HG03280 (cell line): Measurements from ENCODE around the gene GPSM1.
"Not testable (repeated sequence)": the region's sequence is repeated elsewhere in the genome, so short reads cannot be mapped to it uniquely, and the experiment has no call there.

Experiments used
- ATAC-seq: cut with Tn5 transposase; IDR thresholded peaks from one replicate; pipeline ENCODE4 v1.9.1; 2021; ENCODE audit warnings: mild to moderate bottlenecking, moderate library complexity; ENCODE audit not compliant: unreplicated experiment

The GPSM1 gene

DNA sequence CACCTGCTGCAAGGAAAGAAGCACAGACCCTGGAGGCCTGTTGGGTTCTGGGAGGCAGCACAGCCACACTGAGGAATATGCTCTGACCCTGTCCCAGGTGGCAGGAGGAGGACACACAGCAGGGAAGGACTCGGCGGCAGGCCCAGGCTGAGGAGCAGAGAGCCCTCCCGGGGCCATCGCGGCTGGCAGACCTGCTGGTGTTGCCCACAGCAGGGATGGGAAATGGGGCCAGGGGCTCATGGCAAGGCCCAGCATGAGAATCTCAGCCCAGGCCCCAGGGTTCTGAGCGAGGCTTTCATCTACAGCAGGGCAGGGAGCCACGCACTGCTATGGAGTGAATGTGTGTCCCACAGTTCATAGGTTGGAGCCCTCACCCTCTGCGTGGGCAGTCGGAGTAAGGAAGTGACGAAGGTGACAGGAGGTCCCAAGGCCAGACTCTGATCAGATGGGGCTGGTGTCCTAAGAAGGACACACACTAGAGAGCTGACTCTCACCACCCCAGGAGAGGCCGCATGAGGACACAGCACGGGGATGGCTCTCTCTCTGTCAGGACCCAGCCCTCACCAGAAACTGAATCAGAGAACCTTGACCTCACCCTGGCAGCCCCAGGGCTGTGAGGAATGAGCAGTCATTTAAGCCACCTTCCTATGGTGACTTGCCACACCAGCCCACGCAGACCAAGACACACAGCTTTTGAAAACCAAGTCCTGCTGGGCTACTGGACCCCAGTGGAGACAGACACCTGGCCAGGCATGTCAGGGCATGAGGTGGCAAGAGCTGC is 10.3 kb upstream of the GPSM1 start:
- no peak for ATAC-seq

DNA sequence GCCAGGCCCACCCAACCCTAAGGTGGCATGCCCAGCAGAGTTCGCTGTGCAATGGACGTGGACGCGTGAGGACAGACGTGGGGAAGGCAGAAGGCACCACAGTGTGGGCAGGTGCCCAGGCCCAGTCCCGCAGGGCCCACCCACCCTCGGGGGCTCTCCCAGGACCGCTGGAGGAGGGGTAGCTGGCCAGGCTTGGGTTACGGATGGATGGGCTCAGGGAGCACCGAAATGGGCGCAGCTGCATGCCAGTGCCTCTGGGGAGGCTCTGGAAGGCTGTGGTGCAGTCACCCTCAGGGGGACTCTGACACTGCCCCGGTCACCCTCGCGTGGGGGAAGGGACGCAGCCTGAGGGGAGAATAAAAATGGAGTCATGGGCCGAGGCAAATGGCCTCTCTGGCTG is 9.6 kb upstream of the GPSM1 start:
- ATAC-seq, result no peak

DNA sequence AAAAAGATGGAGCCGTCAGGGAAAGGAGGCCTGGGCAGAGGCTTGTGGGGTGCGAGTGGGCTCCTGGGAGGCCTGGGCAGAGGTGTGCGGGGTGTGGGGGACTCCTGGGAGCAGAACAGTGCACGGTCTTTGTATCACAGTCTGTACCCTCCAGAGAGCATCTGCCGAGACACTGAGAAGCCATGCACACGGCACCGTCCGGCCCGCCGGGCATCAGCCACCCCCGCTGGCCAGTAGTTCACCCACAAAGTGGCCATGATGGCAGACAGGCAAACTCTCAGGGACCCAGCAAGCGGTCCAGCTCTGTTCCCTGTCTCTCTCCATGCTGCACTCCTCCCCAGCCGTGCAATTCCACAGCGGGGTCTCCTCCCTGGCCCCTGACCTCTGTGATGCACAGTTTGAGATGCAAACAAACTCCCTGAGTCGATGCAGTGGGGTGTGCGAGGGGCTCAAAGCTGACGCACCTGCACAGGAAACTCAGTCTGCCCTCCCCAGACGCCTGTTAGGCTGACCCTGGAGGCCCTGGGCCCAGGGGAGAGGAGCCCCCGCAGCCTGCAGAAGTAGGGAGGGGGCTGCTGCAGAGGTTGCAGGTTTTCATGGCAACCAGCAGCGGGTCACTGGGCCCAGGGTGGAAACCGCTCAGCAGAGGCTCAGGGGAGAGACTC is 9.1 kb upstream of the GPSM1 start:
- ATAC-seq, result no peak

DNA sequence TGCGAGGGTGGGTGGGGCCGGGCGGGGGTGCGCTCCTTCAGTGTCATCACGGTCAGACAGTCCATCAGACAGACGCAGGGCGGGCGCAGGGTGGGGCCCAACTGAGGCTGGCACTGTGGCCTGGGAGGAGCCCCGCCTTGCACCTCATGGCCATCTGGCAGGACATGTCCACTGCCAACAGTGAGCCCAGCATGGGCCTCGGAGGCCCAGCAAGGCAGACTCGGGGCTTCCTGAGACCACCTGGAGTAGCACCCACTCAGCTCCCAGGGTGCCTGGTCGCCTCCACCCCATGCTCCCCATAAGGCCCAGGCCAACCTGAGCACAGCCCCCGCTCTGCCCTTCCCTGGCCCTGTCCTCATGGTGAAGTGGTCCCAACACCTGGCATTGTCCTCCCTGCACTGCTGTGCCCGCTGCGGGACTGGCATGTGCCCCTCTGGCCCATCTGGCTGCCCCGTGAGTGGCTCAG is 8.5 kb upstream of the GPSM1 start:
- ATAC-seq, result no peak

DNA sequence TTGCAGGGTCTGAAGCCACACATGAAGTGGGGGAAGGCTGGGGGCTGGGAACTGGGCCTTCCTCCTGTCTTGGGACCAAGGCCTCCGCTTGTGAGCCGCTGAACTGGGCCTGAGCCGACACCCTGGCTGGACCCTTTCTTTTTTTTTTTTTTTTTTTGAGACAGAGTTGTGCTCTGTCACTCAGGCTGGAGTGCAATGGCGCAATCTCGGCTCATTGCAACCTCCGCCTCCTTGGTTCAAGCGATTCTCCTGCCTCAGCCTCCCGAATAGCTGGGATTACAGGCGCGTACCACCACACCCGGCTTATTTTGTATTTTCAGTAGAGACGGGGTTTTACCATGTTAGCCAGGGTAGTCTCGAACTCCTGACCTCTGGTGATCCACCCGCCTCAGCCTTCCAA is 8.1 kb upstream of the GPSM1 start:
- not testable (repeated sequence) for ATAC-seq

DNA sequence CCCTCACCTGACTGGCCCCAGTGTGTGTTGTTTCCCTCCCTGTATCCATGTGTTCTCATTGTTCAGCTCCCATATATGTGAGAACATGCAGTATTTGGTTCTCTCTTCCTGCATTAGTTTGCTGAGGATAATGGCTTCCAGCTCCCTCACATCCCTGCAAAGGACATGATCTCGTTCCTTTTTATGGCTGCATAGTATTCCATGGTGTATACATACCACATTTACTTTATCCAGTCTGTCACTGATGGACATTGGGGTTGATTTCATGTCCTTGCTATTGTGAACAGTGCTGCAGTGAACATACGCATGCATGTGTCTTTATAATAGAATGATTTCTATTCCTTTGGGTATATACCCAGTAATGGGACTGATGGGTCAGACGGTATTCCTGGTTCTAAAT is 7.4 kb upstream of the GPSM1 start:
- not testable (repeated sequence) for ATAC-seq

DNA sequence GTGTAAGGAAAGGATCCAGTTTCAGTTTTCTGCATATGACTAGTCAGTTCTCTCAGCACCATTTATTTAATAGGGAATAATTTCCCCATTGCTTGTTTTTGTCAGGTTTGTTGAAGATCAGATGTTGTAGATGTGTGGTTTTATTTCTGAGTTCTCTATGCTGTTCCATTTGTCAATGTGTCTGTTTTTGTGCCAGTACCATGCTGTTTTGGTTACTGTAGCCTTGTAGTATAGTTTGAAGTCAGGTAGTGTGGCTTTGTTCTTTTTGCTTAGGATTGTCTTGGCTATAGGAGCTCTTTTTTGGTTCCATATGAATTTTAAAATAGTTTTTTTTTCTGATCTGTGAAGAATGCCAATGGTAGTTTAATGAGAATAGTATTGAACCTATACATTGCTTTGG is 6.4 kb upstream of the GPSM1 start:
- not testable (repeated sequence) for ATAC-seq

DNA sequence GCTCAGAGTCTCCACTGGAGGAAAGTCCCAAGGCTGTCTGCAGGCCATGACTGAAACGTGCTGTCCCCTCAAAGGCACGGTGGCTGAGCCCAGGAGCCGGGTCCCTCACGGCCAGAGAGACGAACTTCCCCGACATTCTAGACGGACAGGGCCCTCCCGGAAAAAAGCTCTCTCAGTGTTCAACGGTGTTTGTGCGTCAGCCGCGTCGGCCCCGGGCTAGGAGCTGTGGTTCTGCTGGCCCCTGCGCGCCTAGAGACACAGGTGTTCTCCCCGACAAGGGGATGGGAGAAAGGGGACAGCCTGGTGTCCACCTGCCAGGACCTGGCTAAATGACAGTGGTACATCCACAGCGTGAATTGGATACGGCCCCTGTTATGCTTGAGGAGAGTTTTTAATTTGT is 5.8 kb upstream of the GPSM1 start:
- no peak for ATAC-seq

DNA sequence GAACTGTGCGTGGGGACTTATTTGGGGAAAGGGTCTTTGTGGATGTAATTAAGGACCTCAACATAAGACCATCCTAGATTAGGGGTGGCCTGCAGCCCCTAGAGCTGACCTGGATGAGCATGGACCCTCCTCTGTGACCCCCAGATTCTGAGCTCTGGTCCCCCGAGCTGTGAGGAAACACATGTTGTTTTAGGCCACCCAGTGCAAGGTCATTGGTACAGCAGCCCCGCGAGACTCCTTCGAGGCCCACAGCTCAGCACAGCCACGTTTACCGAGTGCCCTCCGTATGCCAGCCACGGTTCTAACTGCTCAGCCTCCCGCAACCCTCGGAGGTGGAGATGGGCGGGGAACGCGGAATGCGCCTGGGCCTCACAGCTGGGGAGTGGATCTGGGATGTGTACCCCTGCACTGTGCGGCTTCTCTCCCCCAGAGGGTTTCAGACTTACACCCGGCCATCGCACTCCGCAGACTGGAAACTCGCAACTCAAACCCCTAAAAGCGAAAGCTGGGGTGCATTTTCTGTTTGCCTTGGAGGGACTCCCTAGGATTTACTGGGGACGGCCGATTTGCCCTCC is 4.5 kb upstream of the GPSM1 start:
- no peak for ATAC-seq

DNA sequence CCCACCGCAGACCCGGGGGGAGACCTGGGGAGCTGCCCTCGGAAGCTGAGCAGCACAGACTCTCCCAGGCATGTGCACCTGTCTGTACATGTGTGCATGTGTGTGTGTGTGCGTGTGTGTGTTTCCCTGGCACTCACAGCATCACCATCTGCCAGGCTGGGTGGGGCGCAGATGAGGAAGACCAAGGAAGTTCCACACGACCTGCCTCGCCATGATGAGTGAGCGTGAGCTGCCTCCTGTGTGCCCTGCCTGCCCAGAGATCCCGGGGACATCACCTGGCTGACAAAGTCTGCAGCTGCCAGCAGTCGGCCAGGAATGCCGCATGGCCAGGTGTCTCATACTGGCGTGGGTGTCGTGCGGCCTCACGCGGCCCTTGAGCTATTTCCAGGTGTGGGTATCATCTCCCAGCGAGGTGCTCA is 4.0 kb upstream of the GPSM1 start:
- ATAC-seq, result no peak

DNA sequence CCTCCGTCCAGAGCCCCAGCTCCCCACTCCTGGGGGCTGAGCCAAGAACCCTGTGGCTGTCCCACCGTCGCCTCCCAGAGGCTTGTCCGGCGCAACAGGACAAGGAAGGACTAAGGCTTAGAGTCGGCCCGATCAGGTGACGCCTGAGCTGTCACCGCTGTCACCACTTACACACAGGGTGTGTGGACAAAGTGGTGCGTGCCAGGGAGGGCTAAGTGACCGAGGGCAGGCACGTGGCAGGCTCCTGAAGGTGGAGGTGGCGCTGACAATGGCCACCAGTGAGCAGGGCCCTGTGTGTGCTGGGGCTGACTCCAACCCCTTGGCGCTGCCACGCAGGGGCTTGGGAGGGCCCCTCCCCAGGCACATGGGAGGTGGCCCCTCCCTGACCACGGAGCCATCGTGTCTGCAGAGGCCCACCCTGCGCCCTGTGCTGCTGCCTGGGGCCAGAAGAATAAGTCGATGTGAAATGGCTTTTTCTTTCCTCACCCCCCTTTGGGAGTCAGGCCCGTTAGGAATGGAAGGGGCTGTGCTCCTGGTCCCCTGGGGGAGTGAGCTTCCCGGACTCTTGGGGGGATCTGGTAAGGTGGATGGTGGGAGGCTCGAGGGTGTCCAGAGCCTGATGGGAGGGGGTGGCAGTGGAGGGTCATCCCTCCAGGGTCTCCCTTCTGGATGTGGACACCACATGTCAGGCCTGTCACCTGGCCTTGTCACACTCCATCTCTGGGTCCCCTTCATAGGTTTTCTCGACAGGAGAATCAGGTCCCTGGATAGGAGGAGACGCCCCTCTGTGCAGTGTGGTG is 2.6 kb upstream of the GPSM1 start:
- no peak for ATAC-seq

DNA sequence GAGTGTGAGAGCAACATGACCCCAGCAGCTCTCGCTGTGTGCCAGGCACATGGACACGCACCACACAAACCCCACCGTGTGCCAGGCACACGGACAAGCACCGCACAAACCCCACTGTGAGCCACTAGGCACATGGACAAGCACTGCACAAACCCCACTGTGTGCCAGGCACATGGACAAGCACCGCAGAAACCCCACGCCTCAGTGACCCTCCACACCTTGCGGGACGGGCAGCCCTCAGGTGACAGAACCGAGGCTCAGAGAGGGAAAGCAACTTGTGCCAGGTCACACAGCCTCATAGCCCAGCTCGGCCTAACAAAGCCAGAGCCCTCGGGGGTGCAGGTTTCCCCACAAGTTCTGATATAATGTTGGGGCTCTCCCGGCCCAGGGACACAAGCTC is 2.0 kb upstream of the GPSM1 start:
- ATAC-seq, result no peak

DNA sequence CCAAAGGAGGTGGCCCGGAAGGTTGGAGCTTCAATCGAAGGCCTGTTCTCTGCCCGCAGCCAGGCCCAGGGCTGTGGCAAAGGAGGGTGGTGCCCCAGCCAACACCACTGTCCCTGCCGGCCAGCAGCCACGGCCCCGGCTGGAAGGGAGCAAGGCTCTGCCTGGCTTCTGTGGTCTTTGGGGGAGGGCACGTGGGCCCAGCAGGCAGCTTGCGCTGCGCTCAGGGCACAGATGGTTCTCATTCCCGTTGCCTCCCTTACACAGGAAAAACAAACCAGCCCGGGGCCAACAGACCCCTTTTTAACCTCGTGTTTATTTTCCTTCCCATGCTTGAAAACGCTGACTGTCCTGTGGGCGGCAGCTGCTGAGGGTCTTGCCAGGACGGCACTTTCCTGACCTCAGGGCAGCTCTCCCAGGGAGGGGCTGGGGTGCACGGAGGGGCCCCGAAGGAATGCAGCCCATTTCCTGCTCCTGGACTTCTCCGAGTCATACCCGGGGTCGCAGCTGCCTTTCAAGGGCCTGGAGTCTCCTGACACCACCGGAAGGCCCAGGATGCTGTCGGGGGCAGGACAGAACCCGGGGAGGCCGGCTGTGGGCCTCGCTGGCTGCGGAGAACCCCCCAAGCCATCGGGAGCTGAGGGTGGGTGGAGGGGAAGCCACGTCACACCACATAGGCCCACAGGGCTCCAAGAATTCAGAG is 1.1 kb upstream of the GPSM1 start:
- ATAC-seq, result no peak

DNA sequence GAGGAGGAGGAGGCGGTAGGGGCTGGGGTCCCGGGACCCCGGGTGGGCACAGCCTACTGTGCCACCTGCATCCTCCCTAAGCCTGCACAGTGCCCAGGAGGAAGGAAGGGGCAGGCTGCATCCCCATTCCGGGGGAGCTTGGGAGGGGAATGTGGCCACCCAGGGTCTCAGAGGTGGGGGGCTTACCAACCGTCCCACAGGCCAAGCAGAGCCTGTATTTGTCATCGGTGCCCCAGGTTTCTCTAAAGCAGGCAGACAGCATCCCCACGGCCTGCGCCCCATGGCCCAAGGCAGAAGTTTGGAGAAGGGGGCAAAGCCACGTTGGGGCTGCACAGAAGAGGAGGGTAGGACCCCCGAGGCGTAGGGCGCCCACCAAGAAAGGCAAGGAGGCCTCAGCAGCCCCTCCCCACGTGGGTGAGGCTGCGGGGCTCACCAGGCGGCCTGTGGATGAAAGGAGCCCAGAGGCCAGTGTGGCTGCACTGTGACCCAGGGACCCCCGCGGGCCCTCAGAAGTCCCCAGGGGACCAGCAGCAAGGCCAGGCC is 507 bp upstream of the GPSM1 start:
- ATAC-seq, result no peak

DNA sequence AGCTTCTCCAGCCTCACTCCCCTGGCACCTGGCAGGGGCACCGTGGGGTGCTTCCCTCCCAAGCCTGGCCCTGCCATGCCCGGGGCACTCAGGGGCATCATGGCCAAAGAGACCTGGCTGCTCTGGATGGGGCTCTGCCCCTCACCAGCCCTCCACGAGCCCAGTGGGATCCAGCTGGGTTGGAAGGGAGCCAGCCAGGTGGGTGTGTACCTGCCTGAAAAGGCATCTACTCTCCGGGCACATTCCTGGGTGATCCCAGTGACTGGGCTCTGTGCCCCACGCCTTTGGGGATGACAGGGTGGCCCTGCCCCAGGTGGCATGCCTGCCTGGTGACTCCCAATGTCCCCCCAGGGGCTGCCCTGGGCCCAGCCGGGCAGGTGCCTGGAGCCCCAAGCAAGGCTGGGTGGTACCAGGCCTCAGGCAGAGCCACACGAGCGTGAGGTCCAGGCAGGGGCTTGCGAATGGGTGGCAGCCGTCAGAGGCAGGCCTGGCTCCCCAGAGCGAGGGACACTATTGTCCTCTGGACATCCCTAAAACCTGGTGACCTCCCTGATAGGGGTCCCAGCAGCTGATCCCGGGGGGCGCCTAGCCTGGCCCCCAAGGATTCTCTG is 777 bp downstream of the GPSM1 start:
- no peak for ATAC-seq

DNA sequence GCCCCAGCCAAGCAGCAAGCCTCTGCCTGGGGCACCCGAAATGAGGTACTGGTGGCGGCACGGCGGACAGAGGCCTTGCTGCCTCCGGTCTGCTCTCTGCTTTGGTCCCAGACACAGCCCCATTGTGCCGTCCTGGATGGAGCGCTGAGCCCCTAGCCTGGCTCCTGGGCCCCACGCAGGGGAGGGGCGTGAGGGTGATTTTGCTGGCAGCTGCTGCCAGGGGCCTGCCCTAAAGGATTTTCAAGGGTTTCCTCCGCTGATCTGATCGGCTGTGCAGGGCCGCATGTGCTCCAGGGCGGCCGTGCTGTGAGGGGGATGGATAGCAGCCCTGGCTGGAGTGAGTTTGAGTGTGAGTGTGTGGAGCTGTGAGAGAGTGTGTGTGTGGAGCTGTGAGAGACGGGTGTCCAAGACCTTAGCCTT is 1.3 kb downstream of the GPSM1 start:
- no peak for ATAC-seq

DNA sequence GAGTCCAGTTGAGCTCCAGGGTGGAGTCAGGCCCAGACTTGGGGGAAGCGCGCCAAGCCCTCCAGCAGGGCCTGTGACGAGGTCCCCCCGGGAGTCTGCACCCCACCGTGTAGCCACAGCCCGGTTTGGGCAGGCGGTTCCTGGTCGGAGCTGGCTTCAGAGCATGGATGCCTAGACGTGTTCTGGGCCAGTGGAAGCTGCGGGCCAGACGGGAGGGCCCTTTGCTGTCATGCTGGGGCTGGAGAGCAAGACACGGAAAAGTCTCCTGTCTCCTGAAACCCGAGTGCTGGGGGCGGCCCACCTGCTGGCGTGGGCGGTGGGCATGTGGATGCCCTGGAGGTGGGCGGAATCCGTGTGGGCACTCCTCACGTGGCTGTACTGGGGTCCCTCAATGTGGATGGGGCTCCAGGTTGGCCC is 1.9 kb downstream of the GPSM1 start:
- ATAC-seq, result no peak

DNA sequence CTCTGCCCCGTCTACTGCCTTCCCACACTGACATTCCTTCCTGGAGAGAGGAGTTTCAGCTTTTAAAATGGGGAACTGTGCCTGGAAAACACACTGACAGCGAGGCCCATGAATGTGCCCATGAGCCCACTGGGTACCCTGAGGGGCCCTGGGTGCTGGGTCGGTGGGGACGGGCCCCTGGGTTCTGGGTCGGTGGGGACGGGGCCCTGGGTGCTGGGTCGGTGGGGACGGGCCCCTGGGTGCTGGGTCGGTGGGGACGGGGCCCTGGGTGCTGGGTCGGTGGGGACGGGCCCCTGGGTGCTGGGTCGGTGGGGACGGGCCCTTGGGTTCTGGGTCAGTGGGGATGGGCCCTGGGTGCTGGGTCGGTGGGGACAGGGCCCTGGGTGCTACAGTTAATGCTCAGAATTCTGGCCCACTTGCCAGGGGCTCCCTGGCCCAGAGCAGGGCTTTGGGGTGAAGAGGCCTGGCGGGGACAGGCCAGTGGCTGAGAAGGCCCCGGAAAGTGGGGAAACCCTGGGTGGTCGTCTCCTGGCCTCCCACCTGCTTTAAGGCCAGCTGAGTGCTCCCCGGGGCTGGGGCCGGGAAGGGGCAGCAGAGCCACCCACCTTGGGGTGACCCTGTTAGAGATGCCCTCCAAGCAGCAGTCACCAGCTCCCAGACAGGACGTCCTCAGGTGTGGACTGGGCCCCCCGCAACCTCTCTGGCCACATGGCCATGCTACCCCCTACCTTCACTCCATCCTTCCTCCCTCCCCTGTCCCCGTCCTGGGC is 2.5 kb downstream of the GPSM1 start:
- no peak for ATAC-seq

DNA sequence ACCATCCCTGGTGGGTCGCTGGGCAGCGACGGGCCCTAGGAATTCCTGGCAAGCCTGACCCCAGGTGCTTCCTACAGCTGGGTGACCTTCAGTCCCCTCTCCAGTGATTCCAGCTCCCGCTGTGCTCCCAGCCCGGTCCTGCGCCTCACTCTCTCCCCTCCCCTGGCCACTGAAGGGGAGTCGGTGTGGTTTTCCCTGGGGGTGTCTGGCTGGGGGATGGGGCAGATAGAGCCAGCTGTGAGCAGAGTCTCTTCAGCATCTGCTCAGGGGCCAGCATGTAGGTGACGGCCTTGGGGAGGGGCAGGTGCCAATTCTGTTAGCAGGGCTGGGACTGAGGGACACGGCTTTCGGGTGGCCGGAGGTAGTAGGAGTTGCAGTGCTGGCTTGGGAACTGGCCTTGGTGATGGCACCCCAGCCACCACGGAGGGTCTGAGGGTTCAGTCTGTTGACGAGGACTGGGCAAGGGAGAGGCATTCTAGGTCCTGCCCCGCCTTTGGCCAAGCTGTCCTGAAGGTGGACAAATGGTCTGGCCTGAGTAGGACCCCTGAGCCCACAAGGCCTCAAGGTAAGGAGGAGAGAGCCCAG is 3.2 kb downstream of the GPSM1 start:
- no peak for ATAC-seq
